ENCODE measurements around the gene GPR137.

Gene GPR137

GRCh38 chr11:64284962-64285884 is at the start of gene GPR137:
Gene GPR137, plus strand, starts transcription at chr11:64285848. Its CDS starts 677 bp downstream, at chr11:64286525.
- peak within 1 kb of the TSS; percentile 65 for H3K4me3 ChIP-seq (ENCODE audit: severe bottlenecking)
- ATAC-seq (ENCODE audit: low read depth) (peak; percentile 33), DNase-seq (ENCODE audit: low spot score) (peak; percentile 78)
- H3K27ac ChIP-seq (ENCODE audit: poor library complexity, severe bottlenecking): peak within 1 kb of the TSS; percentile 88
- H3K27me3 ChIP-seq (ENCODE audit: insufficient read depth, poor library complexity, severe bottlenecking): no peaks in the 10 kb centered on the region
- H3K36me3 ChIP-seq (ENCODE audit: low read depth): peaks cover 25% of the 10 kb centered on the region
- H3K9me3 ChIP-seq (ENCODE audit: severe bottlenecking): no peaks in the 10 kb centered on the region
- H3K4me1 ChIP-seq (ENCODE audit: insufficient read depth, poor library complexity, severe bottlenecking): no peaks in the 10 kb centered on the region
- no peak for TF ChIP-seq CTCF (IDR thresholded peaks at IDR 0.05; ENCODE audit: poor library complexity, severe bottlenecking)

GRCh38 chr11:64237484-64237951 is 48.1 kb upstream of the GPR137 start:
- Histone ChIP-seq H3K4me3 (ENCODE audit: severe bottlenecking) (no peak overlapping the region), H3K27me3 (ENCODE audit: insufficient read depth, poor library complexity, severe bottlenecking) (no peaks in the 10 kb centered on the region), H3K9me3 (ENCODE audit: severe bottlenecking) (no peaks in the 10 kb centered on the region), H3K36me3 (ENCODE audit: low read depth) (peaks cover 18% of the 10 kb centered on the region), H3K27ac (ENCODE audit: poor library complexity, severe bottlenecking) (no peak overlapping the region), H3K4me1 (ENCODE audit: insufficient read depth, poor library complexity, severe bottlenecking) (peaks cover 9% of the 10 kb centered on the region)
- no peak for ATAC-seq (ENCODE audit: low read depth)
- DNase-seq (ENCODE audit: low spot score): peak; percentile 71
- TF ChIP-seq CTCF (IDR thresholded peaks at IDR 0.05; ENCODE audit: poor library complexity, severe bottlenecking): no peak

GRCh38 chr11:64238076-64238475 is 47.6 kb upstream of the GPR137 start:
- no peak for TF ChIP-seq CTCF (IDR thresholded peaks at IDR 0.05; ENCODE audit: poor library complexity, severe bottlenecking)
- ATAC-seq (ENCODE audit: low read depth): no peak

GRCh38 chr11:64238999-64239398 is 46.6 kb upstream of the GPR137 start:
- H3K36me3 ChIP-seq (ENCODE audit: low read depth): peaks cover 30% of the 10 kb centered on the region
- H3K4me3 ChIP-seq (ENCODE audit: severe bottlenecking): no peak overlapping the region
- H3K4me1 ChIP-seq (ENCODE audit: insufficient read depth, poor library complexity, severe bottlenecking): peaks cover 14% of the 10 kb centered on the region
- H3K27ac ChIP-seq (ENCODE audit: poor library complexity, severe bottlenecking): peak overlapping the region; percentile 98
- no peaks in the 10 kb centered on the region for H3K27me3 ChIP-seq (ENCODE audit: insufficient read depth, poor library complexity, severe bottlenecking)
- no peak for DNase-seq (ENCODE audit: low spot score)
- no peaks in the 10 kb centered on the region for H3K9me3 ChIP-seq (ENCODE audit: severe bottlenecking)
- TF ChIP-seq CTCF (IDR thresholded peaks at IDR 0.05; ENCODE audit: poor library complexity, severe bottlenecking): no peak
- no peak for ATAC-seq (ENCODE audit: low read depth)

More at GRCh38 chr11:64238076-64238475, 47.6 kb upstream of the GPR137 start:
- H3K36me3 ChIP-seq (ENCODE audit: low read depth): peaks cover 24% of the 10 kb centered on the region
- peaks cover 14% of the 10 kb centered on the region for H3K4me1 ChIP-seq (ENCODE audit: insufficient read depth, poor library complexity, severe bottlenecking)
- no peak overlapping the region for H3K4me3 ChIP-seq (ENCODE audit: severe bottlenecking)
- no peak overlapping the region for H3K27ac ChIP-seq (ENCODE audit: poor library complexity, severe bottlenecking)
- no peaks in the 10 kb centered on the region for H3K9me3 ChIP-seq (ENCODE audit: severe bottlenecking)
- no peaks in the 10 kb centered on the region for H3K27me3 ChIP-seq (ENCODE audit: insufficient read depth, poor library complexity, severe bottlenecking)
- DNase-seq (ENCODE audit: low spot score): peak; percentile 40

All from RWPE2 (cell line).